HG02840 (cell line): ENCODE results near the gene DNAJB2.
"Not testable (repeated sequence)": the region's sequence is repeated elsewhere in the genome, so short reads cannot be mapped to it uniquely, and the experiment has no call there.

ENCODE experiments used
- ATAC-seq: cut with Tn5 transposase; IDR thresholded peaks from one replicate; pipeline ENCODE4 v1.9.1; 2021; ENCODE audit warnings: mild to moderate bottlenecking, moderate library complexity, moderate number of reproducible peaks; ENCODE audit not compliant: unreplicated experiment, low FRiP score

Gene DNAJB2

GRCh38 chr2:219282943-219283581, 3.9 kb downstream of the DNAJB2 start:
- no peak for ATAC-seq

- no peak for ATAC-seq
Measured at GRCh38 chr2:219284501-219285372, 5.6 kb downstream of the DNAJB2 start.

DNA sequence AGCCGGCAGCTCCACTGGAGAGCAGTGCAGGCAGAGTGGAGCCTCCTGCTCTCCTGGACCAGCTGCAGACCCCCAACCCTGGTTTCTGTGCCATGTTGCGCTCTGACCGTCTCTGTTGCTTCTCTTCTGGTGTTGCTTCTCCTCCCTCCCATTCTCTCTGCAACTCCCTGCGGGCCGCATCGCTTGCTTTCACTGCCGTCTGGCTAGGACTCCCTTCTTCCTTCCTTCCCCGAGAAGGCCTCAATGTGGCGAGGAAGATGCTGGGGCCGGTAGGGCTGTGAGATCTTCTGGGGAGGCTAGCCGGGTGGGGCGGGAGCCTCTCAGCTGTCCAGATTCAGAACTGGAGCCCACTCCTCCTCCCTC, 6.2 kb downstream of the DNAJB2 start:
- ATAC-seq, result no peak

- no peak for ATAC-seq
Measured at GRCh38 chr2:219285894-219286425, 6.8 kb downstream of the DNAJB2 start.

DNA sequence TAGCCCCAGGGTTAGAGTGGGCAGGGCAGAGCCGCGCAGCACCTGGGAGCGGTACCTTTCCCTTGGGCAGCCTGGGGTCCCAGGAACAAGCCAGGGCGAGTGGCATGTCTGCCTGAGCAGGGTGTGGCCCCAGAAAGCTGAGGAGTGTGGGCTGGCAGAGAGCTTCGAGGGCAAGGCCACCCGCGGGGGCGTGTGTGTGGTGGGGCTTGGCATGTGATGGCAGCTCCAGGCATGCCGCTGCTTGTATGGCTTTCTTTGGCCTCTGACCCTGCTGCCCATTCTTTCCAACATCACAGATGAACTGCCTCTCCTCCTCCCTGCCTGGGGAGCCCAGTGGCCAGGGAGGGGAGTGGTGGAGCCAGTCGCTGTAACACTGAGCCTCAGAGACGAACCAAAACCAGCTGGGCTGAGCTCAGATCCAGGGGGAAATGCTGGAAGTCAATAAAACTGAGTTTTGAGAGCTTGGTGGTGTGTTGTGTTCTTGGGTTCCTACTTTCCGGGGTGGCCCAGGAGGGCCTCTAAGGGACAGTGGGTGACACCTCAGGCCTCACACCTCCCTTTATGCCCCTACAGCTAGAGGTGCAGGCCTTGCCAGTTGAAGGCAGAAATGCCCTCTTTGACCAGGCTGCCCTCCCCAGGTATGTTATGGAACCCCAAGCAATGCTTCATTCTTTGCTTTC, 7.4 kb downstream of the DNAJB2 start:
- no peak for ATAC-seq

- ATAC-seq, result not testable (repeated sequence)
Measured at GRCh38 chr2:219287116-219287440, 7.9 kb downstream of the DNAJB2 start.

- no peak for ATAC-seq
Measured at GRCh38 chr2:219287580-219288265, 8.6 kb downstream of the DNAJB2 start.

- no peak for ATAC-seq
Measured at GRCh38 chr2:219289195-219289536, 10.0 kb downstream of the DNAJB2 start.

GRCh38 chr2:219289537-219290361, 10.6 kb downstream of the DNAJB2 start:
- no peak for ATAC-seq

GRCh38 chr2:219290381-219291171, 11.4 kb downstream of the DNAJB2 start:
- ATAC-seq, result no peak

DNA sequence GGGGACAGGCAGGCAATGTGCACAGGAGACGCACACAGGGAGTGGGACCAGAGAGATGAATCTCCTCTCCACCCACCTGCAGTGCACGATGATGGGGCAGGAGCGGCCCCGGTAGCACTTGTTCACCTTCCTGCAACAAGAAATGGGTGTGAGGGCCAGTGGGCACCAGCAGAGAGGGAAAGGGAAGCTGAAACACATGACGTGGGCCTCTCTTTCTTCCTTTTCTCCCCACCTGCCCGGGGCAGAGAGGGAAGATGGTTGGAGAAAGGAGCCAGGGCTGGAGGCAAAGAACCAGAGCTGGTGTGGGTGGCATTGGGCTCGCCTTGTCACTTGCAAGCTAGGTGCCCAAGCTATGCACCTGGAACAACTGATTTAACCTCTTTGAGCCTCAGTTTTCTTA, 12.2 kb downstream of the DNAJB2 start:
- ATAC-seq, result no peak

DNA sequence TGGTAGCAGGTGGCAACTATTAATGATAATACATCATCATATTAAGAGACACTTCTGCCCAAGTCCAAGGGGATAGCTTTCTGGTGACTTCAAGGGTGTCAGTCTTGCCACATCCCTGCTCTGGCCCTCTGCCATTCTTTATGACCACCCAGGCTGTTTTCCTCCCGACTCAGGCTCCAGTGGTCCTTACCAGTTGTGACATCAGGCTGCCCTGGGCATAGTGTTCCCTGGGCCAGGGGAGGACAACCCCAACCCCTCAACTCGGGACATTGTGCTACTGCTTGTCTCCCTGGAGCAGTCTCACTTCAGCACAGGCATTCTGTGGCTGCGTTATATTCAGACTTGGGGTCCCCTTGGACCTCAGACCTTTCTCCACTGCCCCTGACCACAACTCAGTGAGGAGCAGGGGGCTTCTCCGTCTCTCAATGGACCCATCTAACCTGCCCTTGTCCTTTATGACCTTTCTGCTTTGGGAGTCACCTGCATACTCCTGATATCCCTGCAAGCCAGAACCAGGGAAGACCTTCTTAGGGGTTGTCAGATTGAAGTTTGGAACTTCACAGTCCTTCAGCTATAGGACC, 12.8 kb downstream of the DNAJB2 start:
- ATAC-seq, result no peak

GRCh38 chr2:219292616-219293015, 13.4 kb downstream of the DNAJB2 start:
- no peak for ATAC-seq

DNA sequence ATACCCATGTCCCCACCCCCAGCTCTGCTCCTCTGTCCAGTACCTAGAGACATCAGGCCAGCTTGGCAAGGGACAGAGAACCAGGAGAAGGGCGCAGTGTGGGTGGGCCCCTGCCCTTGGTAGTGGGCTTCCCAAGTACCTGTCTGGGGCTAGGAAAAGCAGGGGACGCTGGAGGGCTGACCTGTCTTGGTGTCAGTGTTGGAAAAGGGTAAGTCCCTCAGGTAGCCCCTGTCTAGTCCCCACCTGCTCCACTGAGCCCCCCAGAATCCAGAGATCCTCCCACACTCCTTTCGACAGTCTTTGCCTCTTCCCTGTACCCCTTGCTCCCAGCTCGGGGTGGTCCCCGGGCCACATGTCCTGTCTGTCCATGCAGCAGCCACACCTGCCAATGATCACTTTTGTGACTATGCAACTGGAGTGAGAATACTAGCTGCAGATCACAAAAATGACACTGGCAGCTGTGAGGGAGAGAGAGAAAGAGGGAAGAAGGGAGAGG, 14.6 kb downstream of the DNAJB2 start:
- no peak for ATAC-seq

DNA sequence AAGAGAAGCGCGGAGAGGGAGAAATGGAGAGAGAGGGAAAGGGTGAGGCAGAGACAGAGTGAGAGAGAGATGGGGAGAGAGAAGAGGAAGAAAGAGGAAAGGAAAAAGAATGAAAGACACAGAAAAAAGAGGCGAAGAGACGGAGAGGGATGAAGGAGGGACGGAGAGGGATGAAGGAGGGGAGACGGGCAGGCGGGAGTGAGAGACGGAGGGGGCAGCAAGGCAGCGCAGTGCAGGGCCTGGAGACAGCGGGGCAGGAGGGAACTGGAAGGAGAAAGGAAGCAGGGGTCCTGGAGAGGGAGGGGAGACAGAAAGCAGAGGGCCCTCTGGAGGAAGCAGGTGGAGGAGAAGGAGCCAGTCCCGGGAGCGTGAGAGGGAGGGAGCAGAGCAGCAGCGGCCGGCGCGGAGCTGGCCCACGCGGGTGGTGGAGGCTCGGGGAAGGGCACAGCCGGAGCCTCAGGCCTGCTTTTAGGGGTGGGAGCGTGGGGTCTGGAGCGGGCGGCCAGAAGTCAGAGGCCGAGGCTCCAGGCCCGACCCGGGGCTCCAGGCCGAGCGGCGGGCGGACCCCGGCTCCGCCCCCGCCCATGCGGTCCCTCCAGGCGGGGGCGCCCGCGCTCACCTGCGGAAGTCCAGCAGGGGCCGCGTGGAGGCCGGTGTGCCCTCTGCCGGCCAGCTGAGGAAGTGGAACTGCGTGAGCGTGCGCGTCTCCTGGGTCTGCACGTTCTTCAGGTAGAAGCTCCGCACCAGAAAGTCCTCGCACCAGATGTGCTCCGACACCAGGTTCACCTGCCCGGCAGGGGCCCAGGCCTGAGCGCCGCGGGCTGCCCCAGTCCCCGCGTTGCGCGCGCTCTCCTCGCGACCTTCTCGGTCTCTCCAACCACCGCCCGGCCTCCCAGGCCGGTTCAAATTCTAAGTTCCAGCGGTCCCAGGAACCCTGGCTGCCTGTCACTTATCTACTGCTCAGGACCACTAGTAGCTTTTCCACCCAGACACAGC, 15.5 kb downstream of the DNAJB2 start:
- peak; percentile 72 for ATAC-seq

- ATAC-seq, result no peak
Measured at GRCh38 chr2:219296142-219296541, 17.0 kb downstream of the DNAJB2 start.

- ATAC-seq, result no peak
Measured at GRCh38 chr2:219296631-219297391, 17.6 kb downstream of the DNAJB2 start.
